ENCODE measurements around the gene DENND4B.
"Not testable (repeated sequence)": the region's sequence is repeated elsewhere in the genome, so short reads cannot be mapped to it uniquely, and the experiment has no call there.

The DENND4B gene, protein sequence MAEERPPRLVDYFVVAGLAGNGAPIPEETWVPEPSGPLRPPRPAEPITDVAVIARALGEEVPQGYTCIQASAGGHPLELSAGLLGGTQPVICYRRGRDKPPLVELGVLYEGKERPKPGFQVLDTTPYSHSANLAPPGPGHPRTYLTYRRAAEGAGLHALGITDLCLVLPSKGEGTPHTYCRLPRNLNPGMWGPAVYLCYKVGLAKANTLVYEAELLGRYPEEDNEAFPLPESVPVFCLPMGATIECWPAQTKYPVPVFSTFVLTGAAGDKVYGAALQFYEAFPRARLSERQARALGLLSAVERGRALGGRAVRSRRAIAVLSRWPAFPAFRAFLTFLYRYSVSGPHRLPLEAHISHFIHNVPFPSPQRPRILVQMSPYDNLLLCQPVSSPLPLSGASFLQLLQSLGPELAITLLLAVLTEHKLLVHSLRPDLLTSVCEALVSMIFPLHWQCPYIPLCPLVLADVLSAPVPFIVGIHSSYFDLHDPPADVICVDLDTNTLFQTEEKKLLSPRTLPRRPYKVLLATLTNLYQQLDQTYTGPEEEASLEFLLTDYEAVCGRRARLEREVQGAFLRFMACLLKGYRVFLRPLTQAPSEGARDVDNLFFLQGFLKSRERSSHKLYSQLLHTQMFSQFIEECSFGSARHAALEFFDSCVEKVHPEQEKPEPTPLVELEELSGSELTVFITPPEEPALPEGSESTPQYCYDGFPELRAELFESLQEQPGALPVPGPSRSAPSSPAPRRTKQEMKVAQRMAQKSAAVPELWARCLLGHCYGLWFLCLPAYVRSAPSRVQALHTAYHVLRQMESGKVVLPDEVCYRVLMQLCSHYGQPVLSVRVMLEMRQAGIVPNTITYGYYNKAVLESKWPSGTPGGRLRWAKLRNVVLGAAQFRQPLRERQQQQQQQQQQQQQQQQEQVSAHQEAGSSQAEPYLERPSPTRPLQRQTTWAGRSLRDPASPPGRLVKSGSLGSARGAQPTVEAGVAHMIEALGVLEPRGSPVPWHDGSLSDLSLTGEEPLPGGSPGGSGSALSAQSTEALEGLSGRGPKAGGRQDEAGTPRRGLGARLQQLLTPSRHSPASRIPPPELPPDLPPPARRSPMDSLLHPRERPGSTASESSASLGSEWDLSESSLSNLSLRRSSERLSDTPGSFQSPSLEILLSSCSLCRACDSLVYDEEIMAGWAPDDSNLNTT (N-terminal part only)

DNA sequence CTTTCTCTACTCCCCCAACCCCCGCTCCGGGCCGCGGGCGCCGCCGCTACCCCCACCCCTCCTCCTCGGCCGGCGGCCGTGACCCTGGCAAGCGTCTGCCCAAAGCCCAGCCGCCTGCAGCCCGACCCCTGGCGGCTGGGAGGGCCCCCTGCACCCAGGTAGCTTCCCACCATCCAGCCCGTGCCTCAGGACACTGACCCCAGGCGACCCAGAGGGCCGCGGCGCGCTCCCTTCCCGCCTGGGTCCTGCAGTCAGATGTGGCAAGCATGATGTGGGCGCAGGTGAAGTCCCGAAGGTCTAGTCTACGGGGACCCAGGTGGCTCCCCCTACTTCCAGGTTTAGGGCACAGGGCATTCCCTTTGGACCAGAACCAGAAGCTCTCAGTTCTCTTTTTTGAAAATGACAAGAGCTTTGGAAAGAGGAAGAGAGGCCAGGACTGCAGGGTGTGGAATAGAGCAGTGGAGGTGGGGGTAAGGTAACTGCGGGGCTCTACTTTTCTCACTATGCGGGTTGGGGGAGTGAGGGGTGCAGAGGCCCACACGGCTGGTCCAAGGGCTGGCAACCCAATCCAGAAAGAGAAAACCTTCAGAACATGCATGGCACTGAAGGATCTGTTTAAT, at the start of gene DENND4B:
Gene DENND4B, minus strand, starts transcription at position 97 of the 620 bp plus-strand sequence. CDS start 2,344 bp downstream, outside the sequence.
- DNase-seq (ENCODE audit: low read depth), result peak; percentile 55

DNA sequence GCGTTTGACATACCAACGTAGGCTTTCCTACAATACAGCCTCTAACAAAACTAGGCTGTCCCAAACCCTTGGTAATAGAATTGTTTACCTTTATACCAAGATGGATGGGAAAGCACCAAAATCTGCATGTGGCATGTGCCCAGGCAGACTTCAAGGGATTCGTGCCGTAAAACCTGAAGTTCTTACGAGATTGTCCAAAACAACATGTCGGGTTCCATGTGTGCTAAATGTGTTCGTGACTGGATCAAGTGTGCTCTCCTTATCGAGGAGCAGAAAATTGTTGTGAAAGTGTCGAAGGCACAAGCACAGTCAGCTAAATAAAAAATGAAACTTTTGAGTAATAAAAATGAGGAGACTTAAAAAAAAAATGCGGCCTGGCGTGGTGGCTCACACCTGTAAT, 49.1 kb upstream of the DENND4B start:
- DNase-seq (ENCODE audit: low read depth), result no peak

DNA sequence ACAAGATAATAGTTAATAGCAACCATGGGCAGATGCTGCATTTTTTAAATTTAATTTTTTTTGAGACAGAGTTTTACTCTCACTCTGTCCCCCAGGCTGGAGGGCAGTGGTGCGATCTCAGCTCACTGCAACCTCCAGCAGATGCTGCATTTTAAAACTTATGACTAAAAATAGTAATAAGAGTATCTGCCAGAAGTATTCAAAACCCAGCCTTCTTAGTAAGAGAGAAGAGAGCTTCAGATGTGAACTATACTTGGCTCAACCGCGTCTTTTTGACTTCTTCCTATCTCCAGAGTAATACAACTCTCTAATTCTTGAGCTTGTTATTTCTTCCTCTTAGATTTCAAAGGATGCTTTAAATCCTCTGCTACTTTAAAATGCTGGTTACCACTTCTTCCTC, 48.7 kb upstream of the DENND4B start:
- DNase-seq (ENCODE audit: low read depth), result no peak

DNA sequence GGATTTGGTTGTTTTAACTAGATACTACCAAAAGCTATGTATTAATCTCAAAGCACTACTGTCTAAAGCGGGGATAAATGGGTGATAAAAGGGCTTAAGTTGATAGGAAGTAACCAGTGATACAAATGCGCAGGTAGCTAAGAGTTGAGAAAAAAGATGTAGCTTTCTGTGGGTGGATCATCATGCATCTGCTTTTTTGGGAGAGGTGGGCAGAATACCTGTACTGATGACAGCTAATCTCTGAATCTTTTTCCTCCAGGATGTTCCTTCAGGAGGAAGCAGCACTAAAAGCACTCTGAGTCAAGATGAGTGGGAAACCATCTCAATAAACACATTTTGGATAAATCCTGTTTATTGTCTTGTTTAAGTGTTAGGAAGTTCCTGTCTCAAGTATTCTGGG, 45.3 kb upstream of the DENND4B start:
- no peak for DNase-seq (ENCODE audit: low read depth)

DNA sequence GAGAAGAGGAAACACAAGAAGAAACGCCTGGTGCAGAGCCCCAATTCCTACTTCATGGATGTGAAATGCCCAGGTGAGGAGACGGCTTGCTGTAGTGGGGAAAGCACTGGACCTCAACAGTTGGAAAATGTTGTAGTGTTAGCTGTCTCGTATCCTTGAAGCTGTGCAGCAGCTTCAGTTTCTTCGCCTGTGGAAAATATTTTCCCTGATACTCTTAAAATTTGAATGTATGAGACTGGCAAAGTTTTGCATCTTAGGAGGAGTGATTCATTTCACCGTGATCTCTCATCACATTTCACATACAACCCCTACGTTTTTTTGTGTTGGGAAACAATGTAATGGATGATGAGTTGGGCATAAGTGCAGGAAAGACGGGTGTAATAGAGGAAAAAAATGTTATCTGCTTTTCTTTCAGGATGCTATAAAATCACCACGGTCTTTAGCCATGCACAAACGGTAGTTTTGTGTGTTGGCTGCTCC, 44.7 kb upstream of the DENND4B start:
- DNase-seq (ENCODE audit: low read depth), result no peak

DNA sequence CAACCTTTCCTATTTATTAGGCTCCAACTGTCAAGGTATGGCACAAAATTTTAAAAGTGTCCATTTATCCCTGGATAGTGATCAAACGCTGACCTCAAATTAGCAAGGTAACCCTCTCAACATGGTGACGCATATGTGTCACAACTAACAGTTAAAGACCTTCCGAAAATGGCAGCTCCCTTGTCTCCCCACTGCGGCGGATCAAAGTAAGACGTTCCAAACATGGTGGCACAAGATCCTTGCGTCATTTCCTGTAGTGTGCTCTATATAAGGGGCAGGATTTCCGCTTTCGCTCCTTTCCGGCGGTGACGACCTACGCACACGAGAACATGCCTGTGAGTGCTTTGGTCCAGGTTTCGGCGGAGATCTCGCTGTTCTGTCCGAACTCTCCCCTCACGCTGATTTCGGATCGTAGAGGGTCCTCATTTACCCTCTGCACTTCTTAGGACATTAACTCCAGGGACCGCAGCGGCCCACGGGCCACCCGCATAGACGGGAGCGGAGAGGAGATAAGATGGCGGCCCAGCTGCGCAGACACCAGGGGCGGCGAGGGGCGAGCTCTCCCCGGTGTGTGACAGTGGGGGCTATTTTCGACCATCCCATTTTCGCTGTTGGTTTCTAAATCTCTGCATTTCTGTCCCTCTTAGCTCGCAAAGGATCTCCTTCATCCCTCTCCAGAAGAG, 44.1 kb upstream of the DENND4B start, which contains the start of gene RPS27:
Gene RPS27, plus strand, starts transcription at position 295 of the 683 bp plus-strand sequence. Its CDS starts 35 bp downstream, at position 330.
- DNase-seq (ENCODE audit: low read depth), result peak; percentile 98

DNA sequence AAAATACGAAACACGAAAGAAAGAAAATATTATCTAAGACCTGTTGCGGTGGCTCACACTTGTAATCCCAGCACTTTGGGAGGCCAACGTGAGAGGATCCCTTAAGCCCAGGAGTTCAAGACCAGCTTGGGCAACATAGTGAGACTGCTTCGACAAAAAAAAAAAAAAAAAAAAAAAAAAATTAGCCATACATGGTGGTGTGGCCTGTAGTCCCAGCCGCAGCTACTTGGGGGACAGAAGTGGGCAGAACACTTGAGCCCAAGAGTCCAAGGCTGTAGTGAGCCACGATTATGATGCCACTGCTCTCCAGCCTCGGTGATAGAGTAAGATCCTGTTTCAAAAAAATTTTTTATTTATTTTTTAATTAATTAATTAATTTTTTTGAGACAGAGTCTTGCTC, 41.1 kb upstream of the DENND4B start:
- no peak for DNase-seq (ENCODE audit: low read depth)

DNA sequence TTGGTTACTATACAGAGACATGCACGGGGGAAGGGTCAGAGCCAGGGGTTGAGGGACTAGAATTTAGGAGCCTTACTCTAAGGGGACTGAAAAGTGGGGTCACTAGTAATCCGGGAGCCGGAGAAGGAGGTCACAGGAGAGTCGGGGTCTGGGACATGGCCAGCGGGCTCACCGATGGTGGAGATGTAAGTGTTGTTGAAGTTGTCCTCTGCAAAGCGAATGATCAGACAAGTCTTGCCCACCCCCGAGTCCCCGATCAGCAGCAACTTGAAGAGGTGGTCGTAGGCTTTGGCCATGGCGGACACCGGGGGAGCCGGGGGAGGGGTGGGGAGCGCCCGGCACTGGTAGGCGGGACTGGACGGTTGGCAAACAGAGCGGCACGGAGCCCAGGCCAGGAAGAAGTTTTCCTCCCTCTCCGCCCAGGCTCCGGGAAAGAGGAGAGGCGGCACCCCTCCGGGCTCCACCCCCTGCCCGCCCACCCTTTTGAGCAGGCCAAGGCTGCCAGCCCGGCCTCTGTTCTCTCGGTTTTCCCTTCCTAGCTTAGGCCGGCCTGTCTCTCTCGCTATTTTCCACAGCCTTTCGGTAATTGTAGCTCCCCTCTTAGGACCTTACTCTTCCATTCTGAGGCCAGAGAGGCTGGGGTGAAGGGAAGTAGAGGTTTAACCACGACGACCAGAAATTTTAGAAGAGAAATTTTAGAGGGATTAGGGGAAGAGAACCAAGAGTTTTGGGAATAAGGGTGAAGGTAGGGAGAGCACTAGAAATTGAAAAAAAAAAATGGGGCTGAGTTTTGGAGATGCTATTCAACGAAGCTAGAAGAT, 39.6 kb upstream of the DENND4B start, which contains the start of gene RAB13:
Gene RAB13, minus strand, starts transcription at position 399 of the 821 bp plus-strand sequence. Its CDS starts 103 bp downstream, at position 296.
- DNase-seq (ENCODE audit: low read depth), result peak; percentile 82

DNA sequence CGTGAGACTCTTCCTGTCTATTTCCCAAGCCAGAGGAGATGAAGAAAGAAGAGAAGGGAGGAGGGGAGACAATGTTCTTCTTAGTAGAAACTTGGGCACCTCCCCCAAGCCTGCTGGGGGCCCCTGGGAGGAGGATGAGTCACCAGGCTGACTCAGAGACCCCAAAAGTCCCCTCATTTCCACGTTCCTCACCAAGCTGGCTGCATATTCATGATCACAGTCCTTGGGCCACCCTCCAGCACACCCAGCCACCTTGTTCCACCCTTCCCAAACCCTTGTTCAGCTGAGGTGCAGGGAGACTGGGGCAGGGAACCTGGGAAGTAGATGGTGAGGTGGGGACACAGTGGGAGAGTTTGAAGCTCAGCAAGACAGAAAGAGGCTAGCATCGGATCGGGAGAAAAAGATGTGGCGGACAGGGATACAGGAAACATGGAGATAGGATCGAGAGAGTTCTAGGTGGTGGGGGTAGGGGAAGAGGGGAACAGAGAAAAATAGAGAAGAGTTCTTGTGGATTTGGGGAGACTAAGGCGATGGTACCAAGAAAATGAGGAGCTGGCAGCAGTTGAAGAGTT, 38.9 kb upstream of the DENND4B start:
- peak; percentile 81 for DNase-seq (ENCODE audit: low read depth)

DNA sequence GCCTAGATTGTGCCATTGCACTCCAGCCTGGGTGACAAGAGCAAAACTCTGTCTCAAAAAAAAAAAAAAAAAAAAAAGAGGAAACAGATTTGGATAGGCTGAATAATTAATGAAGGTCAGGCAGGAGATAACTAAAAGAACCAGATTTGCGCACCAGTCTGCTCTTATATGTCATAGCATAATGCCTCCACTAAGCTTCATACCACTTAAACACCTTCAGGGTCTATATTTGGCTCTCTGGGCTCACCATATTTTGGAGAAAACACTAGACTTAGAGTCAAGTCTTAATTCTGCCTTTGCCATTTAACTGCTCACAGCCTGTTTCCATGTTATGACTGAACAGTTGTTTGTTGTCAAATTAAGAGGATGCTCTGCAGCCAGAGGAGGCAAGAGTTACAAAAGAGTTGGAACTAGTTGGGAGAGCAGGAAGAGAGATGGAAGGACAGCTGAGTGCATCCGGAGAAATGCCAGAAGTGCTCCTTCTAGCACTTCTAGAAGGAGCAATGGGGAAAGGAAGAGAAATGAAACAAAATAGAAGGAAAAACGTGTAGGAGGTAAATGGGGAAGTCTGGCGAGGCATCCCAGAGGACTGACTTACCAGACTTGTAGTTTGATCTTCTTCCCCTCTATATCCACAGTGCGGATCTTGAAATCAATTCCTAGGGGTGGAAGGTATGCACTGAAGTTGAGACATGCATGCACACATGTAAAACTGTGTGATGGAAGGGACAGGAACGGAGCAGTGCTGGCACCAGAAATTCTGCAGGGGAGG, 37.8 kb upstream of the DENND4B start:
- DNase-seq (ENCODE audit: low read depth), result no peak

DNA sequence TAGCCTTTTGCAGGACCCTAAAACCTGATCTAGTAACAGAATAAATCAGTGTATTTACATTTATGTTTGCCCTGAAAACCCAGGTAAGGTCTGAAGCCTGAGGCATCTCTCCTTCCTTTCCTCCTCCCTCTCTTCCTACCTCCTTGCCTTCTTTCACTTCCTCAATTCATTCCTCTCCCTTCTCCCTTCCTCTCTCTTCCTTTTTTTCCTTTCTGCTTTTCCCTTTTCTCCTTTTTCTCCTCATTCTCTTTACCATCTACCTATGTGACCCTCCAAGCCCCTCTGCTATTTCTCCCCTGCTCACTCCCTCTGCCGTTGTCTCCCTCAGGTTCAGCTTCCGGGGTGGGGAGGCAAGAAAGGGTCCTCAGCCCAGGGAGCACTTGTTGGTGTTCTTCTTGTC, 35.2 kb upstream of the DENND4B start:
- DNase-seq (ENCODE audit: low read depth), result not testable (repeated sequence)

DNA sequence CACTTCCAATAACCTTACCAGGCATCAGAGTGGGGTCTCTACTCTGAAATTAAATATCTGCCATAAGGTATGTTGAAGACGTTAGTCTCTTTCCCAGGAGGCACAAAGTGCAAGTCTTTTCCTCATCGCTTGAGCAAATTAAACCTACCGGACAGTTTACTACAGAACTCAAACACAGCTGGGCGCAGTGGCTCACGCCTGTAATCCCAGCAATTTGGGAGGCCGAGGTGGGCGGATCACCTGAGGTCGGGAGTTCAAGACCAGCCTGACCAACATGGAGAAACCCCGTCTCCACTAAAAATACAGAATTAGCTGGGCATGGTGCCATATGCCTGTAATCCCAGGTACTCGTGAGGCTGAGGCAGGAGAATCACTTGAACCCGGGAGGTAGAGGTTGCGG, 32.6 kb upstream of the DENND4B start:
- DNase-seq (ENCODE audit: low read depth), result not testable (repeated sequence)

DNA sequence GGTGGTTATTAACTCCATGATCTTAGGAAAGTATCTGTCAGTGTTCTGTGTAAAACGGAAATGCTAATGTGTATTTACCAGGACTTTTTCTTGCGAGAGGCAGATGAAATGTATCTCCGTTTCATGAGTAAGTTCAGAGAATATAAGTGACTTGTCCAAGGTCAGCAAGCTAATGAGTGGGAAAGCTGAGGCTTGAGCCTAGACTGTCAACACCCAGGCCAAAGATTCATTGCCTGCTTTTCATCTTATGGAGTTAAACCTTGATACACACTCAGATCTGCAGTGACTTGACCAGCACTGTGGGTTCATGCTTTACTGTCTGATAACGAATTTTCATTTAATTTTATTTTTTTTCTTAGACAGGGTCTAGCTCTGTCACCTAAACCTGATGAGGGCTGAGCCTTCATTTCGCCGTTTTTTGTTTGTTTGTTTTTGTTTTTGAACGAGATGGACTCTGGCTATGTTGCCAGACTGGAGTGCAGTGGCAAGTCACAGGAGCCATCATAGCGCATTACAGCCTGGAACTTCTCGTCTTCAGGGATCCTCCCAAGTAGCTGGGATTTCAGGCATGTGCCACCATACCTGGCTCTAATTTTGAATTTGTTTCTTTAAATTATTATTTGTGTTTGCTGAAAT, 31.9 kb upstream of the DENND4B start:
- no peak for DNase-seq (ENCODE audit: low read depth)

DNA sequence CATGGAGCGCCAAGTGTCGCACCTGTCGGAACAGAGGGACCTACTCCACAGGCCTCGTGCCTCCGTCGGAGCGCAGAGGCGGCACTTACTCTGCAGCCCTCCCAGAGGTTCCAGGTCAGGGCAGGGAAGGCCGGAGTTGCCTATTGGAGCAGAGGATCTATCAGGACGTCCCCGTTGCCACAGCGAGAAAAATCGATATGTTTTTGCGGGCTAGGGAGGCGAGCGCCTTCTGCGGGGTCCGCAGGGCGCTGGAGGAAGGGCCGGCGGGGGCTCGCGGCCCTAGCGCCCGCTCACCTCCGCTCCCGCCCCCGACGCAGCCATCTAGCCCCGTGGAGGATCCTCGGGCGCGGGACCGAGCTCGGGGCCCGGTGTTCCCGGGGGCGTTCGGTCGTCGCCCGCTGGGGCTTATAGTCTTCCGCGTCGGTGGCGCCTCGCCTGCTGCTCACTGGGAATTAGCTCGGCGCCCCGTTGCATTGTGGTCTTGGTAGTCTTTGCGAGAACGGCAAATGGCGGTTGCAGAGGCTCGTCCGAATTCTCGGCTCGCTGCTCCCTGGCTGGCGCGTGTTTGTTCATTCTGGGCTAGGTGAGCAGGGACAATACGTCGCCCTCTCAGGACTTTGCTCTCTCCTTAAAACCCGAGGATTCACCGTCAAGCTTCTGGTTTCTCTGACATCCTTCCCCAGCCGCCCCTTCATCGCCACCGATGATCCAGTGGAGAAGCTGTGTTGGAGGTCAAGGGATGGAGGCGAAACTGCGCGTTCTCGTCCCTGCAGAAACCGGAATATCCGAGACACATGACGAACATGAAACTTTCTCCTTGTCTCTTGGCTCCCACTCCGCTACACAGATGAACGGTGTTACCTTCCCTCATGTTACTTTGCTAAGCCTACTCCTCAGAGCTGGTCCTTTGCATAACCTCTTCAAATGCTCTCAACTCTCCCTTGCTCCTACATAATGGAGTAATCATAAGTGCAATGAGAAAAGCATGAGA, 31.0 kb upstream of the DENND4B start, which contains the start of gene JTB:
Gene JTB, minus strand, starts transcription at position 425 of the 991 bp plus-strand sequence. Its CDS starts 422 bp downstream, at position 3.
- peak; percentile 60 for DNase-seq (ENCODE audit: low read depth)

DNA sequence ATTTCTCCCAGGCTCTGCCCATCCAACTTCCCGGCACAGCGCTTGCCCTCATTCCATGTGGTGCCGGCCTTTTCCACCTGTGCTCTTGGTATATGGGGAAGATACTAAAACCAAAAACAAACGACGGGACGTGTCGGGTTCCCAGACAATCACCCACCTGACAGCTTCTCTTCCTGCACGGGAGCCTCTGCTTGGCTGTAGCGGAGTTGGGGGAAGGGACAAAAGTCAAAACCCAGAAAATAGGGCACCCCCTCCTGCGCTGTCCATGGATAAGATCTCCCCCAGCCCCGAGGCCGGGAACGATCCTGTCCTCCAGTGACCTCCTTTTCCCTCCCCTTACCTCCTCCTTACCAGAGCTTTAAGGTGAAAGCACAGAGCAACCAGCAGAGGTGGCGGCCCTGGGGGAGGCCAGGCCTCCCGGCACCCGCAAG, 30.3 kb upstream of the DENND4B start:
- no peak for DNase-seq (ENCODE audit: low read depth)

DNA sequence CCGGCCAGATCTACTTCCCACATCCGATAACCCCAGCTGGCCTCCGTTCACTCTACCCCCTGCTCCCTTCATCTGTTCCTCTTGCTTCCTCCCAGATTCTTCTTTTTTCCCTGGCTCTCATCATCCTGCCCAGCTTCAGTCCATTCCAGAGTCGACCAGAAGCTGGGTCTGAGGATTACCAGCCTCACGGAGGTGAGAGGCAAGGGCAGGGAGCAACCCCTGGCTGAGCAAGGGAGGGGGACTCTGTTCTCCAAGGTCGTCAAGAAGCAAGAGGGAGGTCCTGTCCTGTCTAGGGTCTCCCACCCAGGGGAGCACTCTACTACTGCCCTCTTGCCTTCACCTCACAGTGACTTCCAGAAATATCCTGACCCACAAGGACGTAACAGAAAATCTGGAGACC, 27.0 kb upstream of the DENND4B start:
- DNase-seq (ENCODE audit: low read depth), result no peak

DNA sequence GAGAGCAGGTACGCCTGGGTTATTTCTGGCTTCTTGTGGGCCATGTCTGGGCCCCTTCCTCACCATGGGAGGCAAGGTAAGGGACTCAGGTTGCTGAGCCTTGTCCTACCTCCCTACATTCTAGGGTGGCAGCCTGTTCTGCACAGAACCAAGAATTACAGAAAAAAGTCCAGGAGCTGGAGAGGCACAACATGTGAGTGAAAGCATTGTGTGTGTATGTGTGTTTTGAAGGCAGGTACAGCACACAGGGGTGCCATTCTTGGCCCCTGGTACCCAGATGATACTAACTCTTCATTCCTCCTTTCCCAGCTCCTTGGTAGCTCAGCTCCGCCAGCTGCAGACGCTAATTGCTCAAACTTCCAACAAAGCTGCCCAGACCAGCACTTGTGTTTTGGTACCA, 26.6 kb upstream of the DENND4B start:
- DNase-seq (ENCODE audit: low read depth), result no peak
